HepG2 (cell line): ENCODE data around the gene CD302. TPM values are rescaled to one million over a fixed set of nuclear protein-coding genes. Genes with fewer than 3 reads are reported as not detected.

ENCODE experiments used
- ATAC-seq: fragments of 200-7000 bp; cut with Tn5 transposase; 3 replicates; pipeline ENCODE4 v1.9.1; 2020; ENCODE audit warnings: mild to moderate bottlenecking, moderate library complexity
- BruUV-seq: library from RNA; stranded (reverse); fragments of 400-500 nt; replicated peaks from 2 replicates; lab custom pipeline; 2021; lab: Mats Ljungman, UMichigan
- CTCF ChIA-PET: fragments of 300-600 bp; formaldehyde crosslinking; extraction: SDS; loops from one replicate; lab custom pipeline; 2021; ENCODE audit warnings: low total read pairs, inconsistent platforms, low intra/inter-chr PET ratio; lab: Yijun Ruan, JAX
- POLR2A ChIA-PET: fragments of 350-600 bp; sonication (Branson Sonifier 250); formaldehyde crosslinking; loops from one replicate; lab custom pipeline; 2020; ENCODE audit warnings: antibody characterized with exemption, inconsistent platforms; lab: Yijun Ruan, JAX
- DNase-seq: peaks from one replicate; pipeline ENCODE4 v3.0.0-alpha.2; 2015; ENCODE audit warnings: low spot score
- FAIRE-seq: peaks from 3 replicates; lab custom pipeline; 2011; peaks lifted over from hg19 to GRCh38; lab: Jason Lieb, UNC
- H2AFZ ChIP-seq: one replicate; pipeline ENCODE4 v1.6.1; 2011; ENCODE audit warnings: low read length, inconsistent platforms
- H3K27ac ChIP-seq: fragments of 300-600 bp; 3 replicates; pipeline ENCODE4 v1.8.0; 2011; ENCODE audit warnings: mixed run types, mild to moderate bottlenecking, mixed read lengths, low read length, inconsistent platforms; ENCODE audit not compliant: insufficient read depth; ENCODE audit errors: extremely low read length
- H3K27me3 ChIP-seq, 2 experiments: fragments of 200-600 bp in 1 of 2; 2 replicates in 1 of 2; 3 replicates in 1 of 2; pipeline versions ENCODE4 v1.6.0 to v1.8.0; 2011; ENCODE audit warnings: low read length in 2 of 2, mild to moderate bottlenecking in 2 of 2, moderate library complexity in 2 of 2, inconsistent platforms in 1 of 2; ENCODE audit not compliant: insufficient read depth in 2 of 2, control insufficient read depth in 1 of 2
- H3K36me3 ChIP-seq, 2 experiments: fragments of 200-600 bp in 1 of 2; replicated peaks in 1 of 2; 2 replicates in 1 of 2; 3 replicates in 1 of 2; pipeline versions ENCODE4 v1.5.1 to v1.8.0; 2011; ENCODE audit warnings: low read length in 2 of 2, inconsistent platforms in 1 of 2; ENCODE audit not compliant: insufficient read depth in 2 of 2, control insufficient read depth in 1 of 2
- H3K4me1 ChIP-seq: 2 replicates; pipeline ENCODE4 v1.5.1; 2012; ENCODE audit warnings: low read length, inconsistent platforms; ENCODE audit not compliant: insufficient read depth
- H3K4me2 ChIP-seq: 2 replicates; pipeline ENCODE4 v1.6.0; 2011; ENCODE audit warnings: low read depth, low read length, inconsistent platforms
- H3K4me3 ChIP-seq, 3 experiments: fragments of 200-600 bp in 1 of 3; sonication (generic), shearing (Covaris generic) in 1 of 3; replicated peaks in 1 of 3; 2 replicates each; pipeline ENCODE4 v1.5.1; 2011 to 2016; ENCODE audit warnings: low read length in 3 of 3, inconsistent platforms in 2 of 3, low read depth in 2 of 3, mild to moderate bottlenecking in 2 of 3, control low read depth in 1 of 3, mixed read lengths in 1 of 3; ENCODE audit not compliant: insufficient read depth in 1 of 3
- H3K79me2 ChIP-seq: one replicate; pipeline ENCODE4 v1.6.1; 2011; ENCODE audit warnings: low read length, inconsistent platforms; ENCODE audit not compliant: insufficient read depth
- H3K9ac ChIP-seq: 2 replicates; pipeline ENCODE4 v1.6.0; 2011; ENCODE audit warnings: mild to moderate bottlenecking, low read depth, low read length, inconsistent platforms; ENCODE audit not compliant: insufficient read depth
- H3K9me3 ChIP-seq: 2 replicates; pipeline ENCODE4 v1.5.1; 2012; ENCODE audit warnings: mild to moderate bottlenecking, low read length
- H4K20me1 ChIP-seq: 2 replicates; pipeline ENCODE4 v1.6.0; 2011; ENCODE audit warnings: inconsistent platforms, mild to moderate bottlenecking, low read length, moderate library complexity; ENCODE audit not compliant: insufficient read depth
- ATF7-NPFF ChIP-seq: sonication (generic); formaldehyde crosslinking; IDR thresholded peaks from 2 replicates; pipeline ENCODE4 v1.8.1; 2023; ENCODE audit warnings: mild to moderate bottlenecking, low read depth, missing genetic modification reagents, moderate library complexity
- ELF3 ChIP-seq: IDR thresholded peaks from 2 replicates; pipeline ENCODE4 v1.6.1; 2016; ENCODE audit warnings: missing genetic modification reagents, missing compliant biosample characterization
- ELF4 ChIP-seq: sonication (generic); formaldehyde crosslinking; IDR thresholded peaks from 2 replicates; pipeline ENCODE4 v1.5.0; 2020; ENCODE audit warnings: missing genetic modification reagents, mild to moderate bottlenecking, moderate library complexity, borderline replicate concordance
- GMEB1 ChIP-seq: sonication (generic); formaldehyde crosslinking; IDR thresholded peaks from 2 replicates; pipeline ENCODE4 v1.5.1; 2020; ENCODE audit warnings: missing genetic modification reagents, mild to moderate bottlenecking, borderline replicate concordance
- HBP1 ChIP-seq: IDR thresholded peaks from 2 replicates; pipeline ENCODE4 v1.6.1; 2016; ENCODE audit warnings: low read depth, control low read depth
- HDAC6 ChIP-seq: fragments of 200-600 bp; sonication (generic); IDR thresholded peaks from 2 replicates; pipeline ENCODE4 v1.7.0; 2017; ENCODE audit warnings: mild to moderate bottlenecking, antibody characterized with exemption, low read length, low read depth
- IKZF4 ChIP-seq: sonication (generic); formaldehyde crosslinking; IDR thresholded peaks from 2 replicates; pipeline ENCODE4 v1.5.1; 2020; ENCODE audit warnings: borderline replicate concordance, mild to moderate bottlenecking, low read depth, missing genetic modification reagents; ENCODE audit errors: not compliant biosample characterization
- MLX ChIP-seq: IDR thresholded peaks from 2 replicates; pipeline ENCODE4 v1.6.1; 2016
- NFE2L1 ChIP-seq: sonication (generic); formaldehyde crosslinking; IDR thresholded peaks from 2 replicates; pipeline ENCODE4 v1.4.0; 2020; ENCODE audit warnings: missing genetic modification reagents, mild to moderate bottlenecking, borderline replicate concordance
- TSC22D2 ChIP-seq: sonication (generic); formaldehyde crosslinking; IDR thresholded peaks from 2 replicates; pipeline ENCODE4 v1.5.1; 2020; ENCODE audit warnings: missing genetic modification reagents, mild to moderate bottlenecking, borderline replicate concordance
- ZBTB14 ChIP-seq: sonication (generic); formaldehyde crosslinking; IDR thresholded peaks from 2 replicates; pipeline ENCODE4 v1.4.0; 2020; ENCODE audit warnings: missing genetic modification reagents
- ZBTB42 ChIP-seq: sonication (generic); formaldehyde crosslinking; IDR thresholded peaks from 2 replicates; pipeline ENCODE4 v1.5.0; 2020; ENCODE audit warnings: mild to moderate bottlenecking, missing genetic modification reagents
- WGBS: methylation state at CpG from one replicate; pipeline ENCODE4 v1.1.6; 2017; ENCODE audit warnings: low lambda C conversion rate; 5-methylcytosine and 5-hydroxymethylcytosine counted together
- in situ Hi-C: cut with HindIII; loops from 2 replicates; pipeline ENCODE4 v1.10.0; 2017; ENCODE audit warnings: low pct_unique_long_range_greater_than_20kb; ENCODE audit not compliant: extremely low pct_ligation_motif_present
- intact Hi-C: fragments of 100-400 bp; cut with micrococcal nuclease; formaldehyde crosslinking; loops from one replicate; pipeline ENCODE4 v1.10.0; 2022; ENCODE audit not compliant: unreplicated experiment
- polyA plus RNA-seq, 8 experiments: library from polyadenylated mRNA; depleted of rRNA in 3 of 8; stranded (reverse) in 7 of 8; unstranded in 1 of 8; fragments of >200 nt; fragmentation: Illumina TruSeq in 4 of 8; extraction: Trizol in 4 of 8; gene quantifications; 2 replicates each; pipeline versions ENCODE4 v1.2.1 to v1.2.3, GENCODE V29; 2011 to 2016; ENCODE audit warnings: low read depth in 4 of 8, missing spikeins in 1 of 8, mixed read lengths in 1 of 8; ENCODE audit not compliant: insufficient read depth in 1 of 8
- total RNA-seq, 5 experiments: library from RNA; depleted of rRNA; stranded (reverse); fragments of >200 nt; fragmentation: Illumina TruSeq; extraction: Trizol; gene quantifications; 2 replicates each; pipeline ENCODE4 v1.2.3, GENCODE V29; 2016; ENCODE audit warnings: low read depth in 1 of 5

Gene CD302
- total and polyA plus RNA-seq, 2 of the 13 experiments (the other 11 are each of a cell fraction or from before 2014, with no cell fraction given), result 8.0 to 15.6 TPM

GRCh38 chr2:159735648-159736047 lies 62.4 kb downstream of the CD302 start:
- Histone ChIP-seq H3K36me3 (peaks cover 42 to 82% of the 10 kb centered on the region in 2 experiments), H3K79me2 (peaks cover 78% of the 10 kb centered on the region), H3K4me3 (no peak overlapping the region), H3K27me3 (no peaks in the 10 kb centered on the region), H3K27ac (no peak overlapping the region), H4K20me1 (peaks cover 43% of the 10 kb centered on the region), H3K9me3 (no peaks in the 10 kb centered on the region), H3K4me2 (no peak overlapping the region), H2AFZ (no peak overlapping the region), H3K4me1 (no peaks in the 10 kb centered on the region), H3K9ac (no peak overlapping the region)
- 89% methylated on average over 1 of the region's 1 CpG for WGBS
- POLR2A ChIA-PET, result interaction anchor here (2.1 kb wide), 1 partner anchor 24 kb away, joined by 5 read pairs; the partner anchor contains the start of gene MARCHF7
- CTCF ChIA-PET, result no interaction called here
- no TSS peak for BruUV-seq
- TF ChIP-seq ZBTB14 (CRISPR knock-in tag) (0 out of 2 replicates have a peak, but pooled peaks have one; percentile 12), GMEB1 (CRISPR knock-in tag) (no peak)
- intact Hi-C loops, result no loop called here
- no peak for FAIRE-seq
- no peak for ATAC-seq
- in situ Hi-C loops, result no loop called here
- DNase-seq, result no peak

- in situ Hi-C loops (no loop called here), intact Hi-C loops (no loop called here)
- ChIA-PET POLR2A (interaction anchor here (1.1 kb wide), 1 partner anchor 16 kb away, joined by 3 read pairs; the partner anchor contains the start of gene MARCHF7), CTCF (no interaction called here)
- BruUV-seq, result no TSS peak
- peaks cover 56% of the 10 kb centered on the region for H4K20me1 ChIP-seq
- FAIRE-seq (no peak), ATAC-seq (no peak), DNase-seq (no peak)
- H3K79me2 ChIP-seq, result peaks cover 86% of the 10 kb centered on the region
- H3K9ac ChIP-seq, result no peak overlapping the region
- no peak overlapping the region for H3K4me2 ChIP-seq
- H2AFZ ChIP-seq, result no peak overlapping the region
- no peaks in the 10 kb centered on the region for H3K27me3 ChIP-seq
- H3K36me3 ChIP-seq, result peaks cover 9 to 45% of the 10 kb centered on the region in 2 experiments
- no peaks in the 10 kb centered on the region for H3K9me3 ChIP-seq
- no peak overlapping the region for H3K4me3 ChIP-seq
- no peaks in the 10 kb centered on the region for H3K4me1 ChIP-seq
- no peak overlapping the region for H3K27ac ChIP-seq
- WGBS, result 79% methylated on average over 3 of the region's 3 CpGs
- no peak for TF ChIP-seq ELF3 (CRISPR knock-in tag)
- no peak for TF ChIP-seq ATF7-NPFF (CRISPR knock-in tag)
- TF ChIP-seq HDAC6, result no peak
- no peak for TF ChIP-seq IKZF4 (CRISPR knock-in tag)
- TF ChIP-seq MLX (CRISPR knock-in tag), result no peak
- TF ChIP-seq NFE2L1 (CRISPR knock-in tag), result no peak
- TF ChIP-seq HBP1 (CRISPR knock-in tag), result no peak
- TF ChIP-seq ELF4 (CRISPR knock-in tag), result no peak
- no peak for TF ChIP-seq ZBTB42
- TF ChIP-seq TSC22D2 (CRISPR knock-in tag), result no peak
These were observed 69.4 kb downstream of the CD302 start for GRCh38 chr2:159728629-159729028.
